Right atrium auricular region (tissue), 2 donors: Measurements from ENCODE around the gene BTN2A1. TPM values are rescaled to one million over a fixed set of nuclear protein-coding genes. Genes with fewer than 3 reads are reported as not detected.

Experiments used
- DNase-seq: peaks from one replicate; pipeline ENCODE4 v3.0.0-alpha.2; 2019; ENCODE audit warnings: low spot score
- H3K27ac ChIP-seq, 2 donors: fragments of 200-600 bp; sonication (generic); 1 replicate in 1 of 2; 2 replicates in 1 of 2; pipeline ENCODE4 v1.5.1; 2016 to 2019
- H3K27me3 ChIP-seq, 2 donors: fragments of 200-600 bp; sonication (generic); one replicate each; pipeline versions ENCODE4 v1.5.1 to v1.6.0; 2017 to 2019
- H3K36me3 ChIP-seq: fragments of 200-600 bp; sonication (generic); one replicate; pipeline ENCODE4 v1.5.1; 2016
- H3K4me1 ChIP-seq, 2 donors: fragments of 200-600 bp; sonication (generic); one replicate each; pipeline versions ENCODE4 v1.5.1 to v1.6.0; 2017 to 2019
- H3K4me3 ChIP-seq, 2 donors: fragments of 200-600 bp; sonication (generic); 1 replicate in 1 of 2; 2 replicates in 1 of 2; pipeline ENCODE4 v1.5.1; 2017 to 2019; ENCODE audit warnings: mild to moderate bottlenecking in 1 of 2, moderate library complexity in 1 of 2
- H3K9me3 ChIP-seq, 2 donors: fragments of 200-600 bp; sonication (generic); one replicate each; pipeline ENCODE4 v1.5.1; 2019
- total RNA-seq, 2 donors: library from RNA; depleted of rRNA; stranded (reverse); fragments of >200 nt; gene quantifications; one replicate each; pipeline ENCODE4 v1.1.0, GENCODE V29; 2016
- TF ChIP-seq, protein P1 (sequence below), 2 donors: fragments of 200-600 bp; sonication (generic); IDR thresholded peaks; one replicate each; pipeline ENCODE4 v1.5.1; 2019; ENCODE audit warnings: antibody characterized with exemption in 2 of 2

BTN2A1 gene
- total RNA-seq, 2 donors from 2014 or later, result 7.6 to 13.9 TPM

DNA sequence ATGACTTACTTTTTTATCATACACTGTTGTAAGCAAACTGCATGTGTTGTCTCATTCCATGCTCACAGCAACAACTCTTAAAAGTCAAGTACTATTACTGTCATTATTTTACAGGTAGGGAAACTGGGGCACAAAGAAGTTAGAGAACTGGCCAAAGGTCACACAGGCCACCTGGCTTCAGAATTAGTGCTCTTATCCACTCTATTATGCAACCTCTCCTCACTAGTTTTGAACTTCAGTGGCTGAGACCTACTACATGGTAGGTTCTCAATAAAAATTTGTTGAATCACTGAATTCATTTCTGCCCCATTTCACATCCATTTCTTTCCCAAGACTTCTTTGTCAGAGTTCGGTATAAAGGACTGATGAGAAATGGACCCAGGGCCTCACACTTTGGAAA lies 19.8 kb upstream of the BTN2A1 start:
- Histone ChIP-seq H3K4me3 (no peak overlapping the region), H3K27ac (no peak overlapping the region), H3K36me3 (no peaks in the 10 kb centered on the region), H3K4me1 (peaks cover 0 to 18% of the 10 kb centered on the region in 2 donors), H3K9me3 (no peaks in the 10 kb centered on the region), H3K27me3 (no peaks in the 10 kb centered on the region)
- TF ChIP-seq, protein P1, sequence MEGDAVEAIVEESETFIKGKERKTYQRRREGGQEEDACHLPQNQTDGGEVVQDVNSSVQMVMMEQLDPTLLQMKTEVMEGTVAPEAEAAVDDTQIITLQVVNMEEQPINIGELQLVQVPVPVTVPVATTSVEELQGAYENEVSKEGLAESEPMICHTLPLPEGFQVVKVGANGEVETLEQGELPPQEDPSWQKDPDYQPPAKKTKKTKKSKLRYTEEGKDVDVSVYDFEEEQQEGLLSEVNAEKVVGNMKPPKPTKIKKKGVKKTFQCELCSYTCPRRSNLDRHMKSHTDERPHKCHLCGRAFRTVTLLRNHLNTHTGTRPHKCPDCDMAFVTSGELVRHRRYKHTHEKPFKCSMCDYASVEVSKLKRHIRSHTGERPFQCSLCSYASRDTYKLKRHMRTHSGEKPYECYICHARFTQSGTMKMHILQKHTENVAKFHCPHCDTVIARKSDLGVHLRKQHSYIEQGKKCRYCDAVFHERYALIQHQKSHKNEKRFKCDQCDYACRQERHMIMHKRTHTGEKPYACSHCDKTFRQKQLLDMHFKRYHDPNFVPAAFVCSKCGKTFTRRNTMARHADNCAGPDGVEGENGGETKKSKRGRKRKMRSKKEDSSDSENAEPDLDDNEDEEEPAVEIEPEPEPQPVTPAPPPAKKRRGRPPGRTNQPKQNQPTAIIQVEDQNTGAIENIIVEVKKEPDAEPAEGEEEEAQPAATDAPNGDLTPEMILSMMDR (IDR thresholded peaks at IDR 0.05), result no peak
- DNase-seq, result no peak

DNA sequence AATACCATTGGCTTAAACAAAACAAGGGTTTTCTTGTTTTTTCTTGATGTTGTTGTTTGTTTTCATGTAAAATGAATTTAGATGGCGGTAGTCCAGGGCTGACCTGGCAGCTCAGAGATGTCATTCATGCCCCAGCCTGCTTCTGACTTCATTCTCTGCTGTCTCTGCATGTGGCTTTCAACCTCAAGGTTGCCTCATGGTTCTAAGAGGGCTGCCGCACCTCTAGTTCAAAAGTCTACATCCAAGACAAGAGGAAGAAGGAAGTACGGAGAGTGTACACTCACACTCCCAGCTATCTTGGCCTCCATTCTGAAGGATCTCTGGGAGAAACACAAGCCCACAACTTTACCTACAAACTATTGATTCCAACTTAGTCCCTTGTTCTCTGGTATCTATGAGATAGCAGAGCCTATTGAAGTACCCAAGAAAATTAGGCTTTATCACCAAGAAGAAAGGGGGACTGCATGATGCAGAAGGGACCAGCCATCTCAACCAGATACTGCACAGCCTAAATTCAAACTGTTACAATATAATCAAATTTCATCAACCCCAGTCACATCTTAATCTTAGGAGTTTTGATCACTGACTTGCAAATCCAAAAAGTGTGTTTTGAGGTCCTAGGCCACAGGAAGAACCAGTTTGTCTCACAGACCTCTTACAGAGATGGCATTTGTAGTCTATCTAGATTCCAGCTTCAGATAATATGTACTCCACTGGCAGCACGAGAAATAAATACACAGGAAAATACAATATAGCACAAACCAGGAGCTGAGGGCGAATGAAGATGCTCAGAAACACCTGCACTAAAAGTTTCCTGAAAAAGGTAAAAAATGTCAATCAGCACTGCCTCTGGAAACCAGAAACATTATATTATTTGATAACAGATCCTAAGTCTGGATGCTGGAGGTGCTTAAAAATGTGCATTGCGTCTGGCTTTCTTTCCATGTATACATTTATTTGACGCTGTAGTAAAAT lies 18.3 kb upstream of the BTN2A1 start:
- H3K4me3 ChIP-seq, result peak overlapping the region; percentile 46 to 55
- no peaks in the 10 kb centered on the region for H3K27me3 ChIP-seq
- TF ChIP-seq, protein P1 (IDR thresholded peaks at IDR 0.05), result no peak
- peak overlapping the region; percentile 63 to 86 for H3K27ac ChIP-seq
- no peaks in the 10 kb centered on the region for H3K9me3 ChIP-seq
- DNase-seq, result no peak
- no peaks in the 10 kb centered on the region for H3K36me3 ChIP-seq
- peaks cover 0 to 18% of the 10 kb centered on the region in 2 donors for H3K4me1 ChIP-seq

DNA sequence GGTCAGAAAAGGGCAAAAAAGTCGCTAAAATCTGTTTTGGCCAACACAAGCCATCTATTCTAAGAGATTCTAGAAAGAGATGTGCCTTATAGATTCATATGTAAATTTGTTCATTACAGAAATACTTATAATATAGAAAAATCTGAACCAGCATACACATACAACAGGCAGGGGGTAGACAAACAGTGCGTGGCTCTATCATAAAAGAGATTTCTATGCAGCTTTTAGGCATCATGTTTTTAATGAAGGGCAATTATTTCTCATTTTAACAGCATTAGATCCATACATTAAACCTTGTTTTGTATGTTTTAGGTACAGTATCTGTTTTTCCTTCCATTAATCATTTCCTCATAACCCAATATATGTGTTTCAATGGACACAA lies 16.8 kb upstream of the BTN2A1 start:
- Histone ChIP-seq H3K4me1 (peaks cover 0 to 18% of the 10 kb centered on the region in 2 donors), H3K27ac (peak overlapping the region; percentile 63 to 86), H3K27me3 (no peaks in the 10 kb centered on the region), H3K9me3 (no peaks in the 10 kb centered on the region), H3K4me3 (peak overlapping the region; percentile 46 to 55), H3K36me3 (no peaks in the 10 kb centered on the region)
- DNase-seq, result no peak
- TF ChIP-seq, protein P1 (IDR thresholded peaks at IDR 0.05), result no peak

DNA sequence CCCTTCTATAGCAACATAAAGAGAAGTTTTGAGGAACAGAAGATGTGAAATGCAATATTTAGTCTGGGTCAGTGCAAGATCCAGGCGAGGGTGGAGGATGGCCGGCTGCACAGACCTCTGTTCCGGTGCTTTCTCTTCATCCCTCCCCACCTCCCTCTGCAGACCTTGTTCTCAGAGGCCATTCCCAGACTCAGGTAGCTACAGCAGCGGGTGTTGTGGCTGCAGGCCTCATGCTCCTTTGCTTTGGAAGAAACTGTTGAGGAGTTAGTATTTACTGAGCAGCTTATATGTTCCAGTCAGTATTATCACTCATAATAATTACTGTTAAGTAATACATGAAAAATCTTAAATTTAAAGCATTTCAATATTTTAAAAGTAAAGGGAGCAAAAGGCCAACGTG lies 15.8 kb upstream of the BTN2A1 start:
- Histone ChIP-seq H3K9me3 (no peaks in the 10 kb centered on the region), H3K4me1 (peaks cover 0 to 18% of the 10 kb centered on the region in 2 donors), H3K27me3 (no peaks in the 10 kb centered on the region), H3K27ac (no peak overlapping the region), H3K36me3 (no peaks in the 10 kb centered on the region), H3K4me3 (no peak overlapping the region)
- TF ChIP-seq, protein P1 (IDR thresholded peaks at IDR 0.05), result no peak
- no peak for DNase-seq

DNA sequence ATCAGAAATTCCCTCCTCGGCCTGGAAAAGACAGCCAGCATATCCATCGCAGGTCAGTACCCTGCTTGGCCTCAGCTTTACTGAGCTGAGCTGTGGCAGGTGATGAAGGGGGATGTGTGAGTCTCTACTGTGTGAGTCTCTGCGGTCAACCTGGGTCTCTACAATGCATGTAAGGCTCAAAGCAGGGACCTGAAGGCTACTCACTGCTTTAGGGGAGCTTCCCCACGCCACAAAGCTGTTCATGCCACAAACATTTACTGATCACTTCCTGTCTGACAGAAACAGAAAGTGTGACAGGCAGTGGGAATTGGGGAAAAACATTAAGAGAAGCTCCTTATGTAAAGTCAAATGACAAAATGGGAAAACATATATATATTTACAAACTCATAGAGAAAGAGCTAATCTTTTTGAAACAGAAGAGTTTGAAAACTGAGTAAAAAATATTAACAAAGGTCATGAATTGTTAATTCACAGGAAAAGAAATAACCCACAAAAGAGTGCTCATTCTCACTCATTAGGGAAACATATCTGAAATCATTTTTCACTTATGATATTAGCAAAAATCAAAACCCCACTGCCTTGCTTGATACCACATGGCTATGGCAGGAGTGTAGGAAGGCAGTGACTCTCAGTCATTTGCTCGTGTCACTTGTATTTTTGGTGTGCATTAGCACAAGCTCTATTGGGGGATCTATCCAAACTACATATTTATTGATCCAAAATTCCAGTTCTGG lies 11.7 kb upstream of the BTN2A1 start:
- Histone ChIP-seq H3K27me3 (no peaks in the 10 kb centered on the region), H3K27ac (no peak overlapping the region), H3K4me1 (peaks cover 0 to 11% of the 10 kb centered on the region in 2 donors), H3K4me3 (no peak overlapping the region), H3K36me3 (no peaks in the 10 kb centered on the region), H3K9me3 (no peaks in the 10 kb centered on the region)
- DNase-seq, result no peak
- TF ChIP-seq, protein P1 (IDR thresholded peaks at IDR 0.05), result no peak
